Measurements from ENCODE around the gene PRSS56.

Gene PRSS56

GRCh38 chr2:232542715-232543467 lies 22.7 kb downstream of the PRSS56 start:
- Histone ChIP-seq H3K4me3 (ENCODE audit: low read depth, low read length) (no peak overlapping the region), H3K27me3 (replicated peaks) (no peaks in the 10 kb centered on the region), H3K27ac (no peak overlapping the region), H3K36me3 (replicated peaks) (no peaks in the 10 kb centered on the region)
- DNase-seq: no peak
- TF ChIP-seq CTCF (IDR thresholded peaks at IDR 0.05; ENCODE audit: low read depth, low read length, missing control alignments): no peak
- in situ Hi-C loops (cut with HindIII; ENCODE audit: low pct_ligation_motif_present, low sequenced_read_pairs): no loop called here

GRCh38 chr2:232543491-232543890 lies 23.3 kb downstream of the PRSS56 start:
- in situ Hi-C loops (cut with HindIII; ENCODE audit: low pct_ligation_motif_present, low sequenced_read_pairs): no loop called here
- Histone ChIP-seq H3K4me3 (ENCODE audit: low read depth, low read length) (no peak overlapping the region), H3K27ac (no peak overlapping the region), H3K27me3 (replicated peaks) (no peaks in the 10 kb centered on the region), H3K36me3 (replicated peaks) (no peaks in the 10 kb centered on the region)
- no peak for DNase-seq
- TF ChIP-seq CTCF (IDR thresholded peaks at IDR 0.05; ENCODE audit: low read depth, low read length, missing control alignments): no peak

GRCh38 chr2:232543928-232544631 lies 23.9 kb downstream of the PRSS56 start:
- Histone ChIP-seq H3K27ac (no peak overlapping the region), H3K4me3 (ENCODE audit: low read depth, low read length) (no peak overlapping the region), H3K27me3 (replicated peaks) (no peaks in the 10 kb centered on the region), H3K36me3 (replicated peaks) (no peaks in the 10 kb centered on the region)
- TF ChIP-seq CTCF (IDR thresholded peaks at IDR 0.05; ENCODE audit: low read depth, low read length, missing control alignments): no peak
- no peak for DNase-seq
- in situ Hi-C loops (cut with HindIII; ENCODE audit: low pct_ligation_motif_present, low sequenced_read_pairs): no loop called here

- Histone ChIP-seq H3K36me3 (replicated peaks) (no peaks in the 10 kb centered on the region), H3K27me3 (replicated peaks) (no peaks in the 10 kb centered on the region), H3K27ac (no peak overlapping the region), H3K4me3 (ENCODE audit: low read depth, low read length) (no peak overlapping the region)
- in situ Hi-C loops (cut with HindIII; ENCODE audit: low pct_ligation_motif_present, low sequenced_read_pairs): no loop called here
- TF ChIP-seq CTCF (IDR thresholded peaks at IDR 0.05; ENCODE audit: low read depth, low read length, missing control alignments): no peak
- DNase-seq: no peak
These were observed 24.5 kb downstream of the PRSS56 start for GRCh38 chr2:232544674-232545073.

GRCh38 chr2:232545511-232546375 lies 25.6 kb downstream of the PRSS56 start:
- DNase-seq: no peak
- Histone ChIP-seq H3K4me3 (ENCODE audit: low read depth, low read length) (no peak overlapping the region), H3K27ac (no peak overlapping the region), H3K36me3 (replicated peaks) (no peaks in the 10 kb centered on the region), H3K27me3 (replicated peaks) (no peaks in the 10 kb centered on the region)
- no peak for TF ChIP-seq CTCF (IDR thresholded peaks at IDR 0.05; ENCODE audit: low read depth, low read length, missing control alignments)
- in situ Hi-C loops (cut with HindIII; ENCODE audit: low pct_ligation_motif_present, low sequenced_read_pairs): no loop called here
